ENCODE measurements around the gene ARMC10.
"Not testable (repeated sequence)": the region's sequence is repeated elsewhere in the genome, so short reads cannot be mapped to it uniquely, and the experiment has no call there.

The ARMC10 gene

GRCh38 chr7:103142494-103142893 is 67.6 kb downstream of the ARMC10 start:
- Histone ChIP-seq H3K27ac (no peak overlapping the region), H3K4me3 (ENCODE audit: low read depth, low read length) (no peak overlapping the region), H3K9me3 (ENCODE audit: severe bottlenecking) (no peaks in the 10 kb centered on the region), H3K36me3 (no peaks in the 10 kb centered on the region), H3K27me3 (ENCODE audit: insufficient read depth, low read depth, severe bottlenecking) (no peaks in the 10 kb centered on the region)
- TF ChIP-seq CTCF (IDR thresholded peaks at IDR 0.05; ENCODE audit: low read depth, low read length): no peak
- no peak for DNase-seq

GRCh38 chr7:103143868-103144267 is 68.9 kb downstream of the ARMC10 start:
- no peak for DNase-seq
- no peaks in the 10 kb centered on the region for H3K27me3 ChIP-seq (ENCODE audit: insufficient read depth, low read depth, severe bottlenecking)

GRCh38 chr7:103144754-103145153 is 69.8 kb downstream of the ARMC10 start:
- not testable (repeated sequence) for H3K4me3 ChIP-seq (ENCODE audit: low read depth, low read length); DNase-seq; H3K27ac ChIP-seq; H3K9me3 ChIP-seq (ENCODE audit: severe bottlenecking); H3K36me3 ChIP-seq; H3K27me3 ChIP-seq (ENCODE audit: insufficient read depth, low read depth, severe bottlenecking)

More at GRCh38 chr7:103143868-103144267, 68.9 kb downstream of the ARMC10 start:
- H3K9me3 ChIP-seq (ENCODE audit: severe bottlenecking): no peaks in the 10 kb centered on the region
- no peaks in the 10 kb centered on the region; the same call in 1 of the 2 replicates for H3K36me3 ChIP-seq
- TF ChIP-seq CTCF (IDR thresholded peaks at IDR 0.05; ENCODE audit: low read depth, low read length): no peak
- no peak overlapping the region for H3K4me3 ChIP-seq (ENCODE audit: low read depth, low read length)
- no peak overlapping the region for H3K27ac ChIP-seq

- Histone ChIP-seq H3K4me3 (ENCODE audit: low read depth, low read length) (peak overlapping the region; percentile 93), H3K36me3 (no peaks in the 10 kb centered on the region; the same call in 1 of the 2 replicates), H3K9me3 (ENCODE audit: severe bottlenecking) (peaks cover 4% of the 10 kb centered on the region), H3K27me3 (ENCODE audit: insufficient read depth, low read depth, severe bottlenecking) (no peaks in the 10 kb centered on the region), H3K27ac (peak overlapping the region; percentile 97)
- TF ChIP-seq CTCF (IDR thresholded peaks at IDR 0.05; ENCODE audit: low read depth, low read length): no peak
- no peak for DNase-seq
These were observed 73.4 kb downstream of the ARMC10 start for GRCh38 chr7:103148131-103148993.

All from WERI-Rb-1 (cell line).